K562 (cell line): Measurements from ENCODE around the gene HK1. TPM values are rescaled to one million over a fixed set of nuclear protein-coding genes. Genes with fewer than 3 reads are reported as not detected.

ENCODE experiments used
- DNMT1 ChIP-seq: fragments of 450-650 bp; IDR thresholded peaks from 2 replicates; pipeline ENCODE4 v1.6.1; 2016; ENCODE audit warnings: antibody characterized with exemption, mild to moderate bottlenecking
- KAT8 ChIP-seq: fragments of 450-650 bp; IDR thresholded peaks from 2 replicates; pipeline ENCODE4 v1.6.1; 2016; ENCODE audit warnings: low read depth, mild to moderate bottlenecking
- KLF1 ChIP-seq: fragments of 450-650 bp; IDR thresholded peaks from 2 replicates; pipeline ENCODE4 v1.6.1; 2016; ENCODE audit warnings: missing genetic modification characterization, missing compliant biosample characterization
- MGA ChIP-seq: fragments of 450-650 bp; IDR thresholded peaks from 2 replicates; pipeline ENCODE4 v1.6.1; 2016; ENCODE audit warnings: mild to moderate bottlenecking, moderate library complexity
- MYC ChIP-seq, 2 experiments: fragments of 250-450 bp in 1 of 2; sonication (Bioruptor Pico) in 1 of 2; IDR thresholded peaks; 2 replicates each; pipeline versions ENCODE4 v1.5.1 to v1.6.1; 2012 to 2021; ENCODE audit warnings: low read depth in 2 of 2, borderline replicate concordance in 1 of 2, improper control_type of control experiment in 1 of 2, low read length in 1 of 2, mild to moderate bottlenecking in 1 of 2, moderate library complexity in 1 of 2
- NR0B1 ChIP-seq: fragments of 450-650 bp; IDR thresholded peaks from one replicate; pipeline ENCODE4 v1.6.1; 2018; ENCODE audit warnings: mild to moderate bottlenecking, moderate library complexity; ENCODE audit not compliant: partially characterized antibody
- POLR2A ChIP-seq: fragments of 450-650 bp; conservative IDR thresholded peaks from 2 replicates; pipeline ENCODE4 v1.6.1; 2016
- RBM17 ChIP-seq: fragments of 200-400 bp; formaldehyde crosslinking; IDR thresholded peaks from 2 replicates; pipeline ENCODE4 v1.6.1; 2017; ENCODE audit warnings: low read depth, mild to moderate bottlenecking, low read length, borderline replicate concordance
- SRSF9 ChIP-seq: fragments of 200-400 bp; formaldehyde crosslinking; IDR thresholded peaks from 2 replicates; pipeline ENCODE4 v1.6.1; 2017; ENCODE audit warnings: low read depth, low read length, borderline replicate concordance
- ZBTB5 ChIP-seq: fragments of 450-650 bp; IDR thresholded peaks from 2 replicates; pipeline ENCODE4 v1.6.1; 2017; ENCODE audit warnings: antibody characterized with exemption
- polyA plus RNA-seq, 8 experiments: library from polyadenylated mRNA; depleted of rRNA in 4 of 8; stranded (reverse) in 5 of 8; unstranded in 3 of 8; fragments of >200 nt; fragmentation: Nextera tagmentation in 2 of 8; fragmentation: Illumina TruSeq in 1 of 8; extraction: Ambion mirVana in 2 of 8; extraction: Trizol in 1 of 8; gene quantifications; 2 replicates each; pipeline versions ENCODE4 v1.2.1 to v1.2.3, GENCODE V29; 2011 to 2014; ENCODE audit warnings: inconsistent platforms in 1 of 8, missing spikeins in 1 of 8
- total RNA-seq, 7 experiments: library from RNA; depleted of rRNA in 6 of 7; stranded (reverse); fragments of >200 nt in 6 of 7; fragmentation: Illumina TruSeq in 2 of 7; extraction: Trizol in 2 of 7; gene quantifications; 2 replicates each; pipeline versions ENCODE4 v1.2.1 to v1.2.3, GENCODE V29; 2011 to 2021; ENCODE audit warnings: low replicate concordance in 1 of 7

HK1 gene
- total and polyA plus RNA-seq, 9 of the 15 experiments (the other 6 are each of a cell fraction or from before 2014, with no cell fraction given), result 29.2 to 444 (median 193) TPM

GRCh38 chr10:69425511-69426298 lies 147.4 kb downstream of the HK1 start (continued):
- no peak for TF ChIP-seq KAT8
- TF ChIP-seq RBM17, result no peak
- peak; percentile 16; the same call in 1 of the 2 replicates for TF ChIP-seq MYC (IDR thresholded peaks at IDR 0.05; ENCODE audit: low read depth, low read length)
- no peak for TF ChIP-seq MYC (CRISPR knock-in tag; IDR thresholded peaks at IDR 0.05; ENCODE audit: borderline replicate concordance, low read depth)
- no peak for TF ChIP-seq NR0B1
- no peak for TF ChIP-seq KLF1 (tag)
- no peak for TF ChIP-seq ZBTB5
- TF ChIP-seq DNMT1, result no peak
- TF ChIP-seq SRSF9, result no peak
- TF ChIP-seq POLR2A, result no peak
- peak; percentile 60 for TF ChIP-seq MGA
